GM21381 (cell line): ENCODE data around the gene YTHDF2.

ENCODE experiments used
- ATAC-seq: cut with Tn5 transposase; IDR thresholded peaks from one replicate; pipeline ENCODE4 v1.9.1; 2021; ENCODE audit warnings: mild to moderate bottlenecking, moderate library complexity; ENCODE audit not compliant: unreplicated experiment

YTHDF2 gene

DNA sequence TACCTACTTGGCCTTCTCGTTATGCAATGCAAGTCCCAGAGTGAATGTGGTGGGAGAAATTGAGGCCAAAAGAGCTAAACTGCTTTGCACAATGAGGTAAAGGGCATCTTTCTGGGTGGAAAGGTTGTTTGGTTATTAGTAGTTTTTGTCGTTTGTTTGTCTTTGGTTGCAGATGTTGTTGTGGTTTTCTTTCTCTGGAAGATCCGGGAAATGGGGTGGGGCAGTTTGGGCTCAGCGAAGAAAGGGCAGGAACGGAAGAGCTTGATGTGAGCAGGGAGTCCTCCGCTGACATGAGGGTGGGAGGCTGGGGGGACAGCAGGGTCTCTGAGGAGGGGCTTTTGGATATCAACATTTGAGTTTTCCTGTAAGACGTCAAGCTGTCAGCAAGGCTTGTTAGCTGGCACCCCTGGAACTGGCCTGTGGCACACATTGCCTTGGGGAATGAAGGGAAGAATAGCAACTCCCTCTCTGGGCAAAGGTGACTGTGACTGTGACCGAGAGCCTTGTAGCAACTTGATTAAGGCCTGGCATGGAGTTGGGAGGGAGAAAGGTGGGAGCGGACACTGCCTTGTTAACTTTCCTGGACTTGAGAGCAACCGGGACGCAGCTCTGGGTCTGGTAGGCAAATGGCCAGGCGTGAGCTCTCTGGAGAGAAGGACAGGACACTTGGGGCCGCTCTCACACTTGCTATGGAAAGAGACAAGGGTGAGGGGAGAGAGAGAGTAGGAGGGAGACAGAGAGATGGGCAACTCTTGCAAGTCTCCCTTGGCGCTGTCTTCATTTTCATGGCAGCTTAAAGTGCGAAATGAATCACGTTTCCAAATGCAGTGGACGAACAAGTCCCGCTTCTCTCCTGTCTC is 59.8 kb downstream of the YTHDF2 start:
- no peak for ATAC-seq

DNA sequence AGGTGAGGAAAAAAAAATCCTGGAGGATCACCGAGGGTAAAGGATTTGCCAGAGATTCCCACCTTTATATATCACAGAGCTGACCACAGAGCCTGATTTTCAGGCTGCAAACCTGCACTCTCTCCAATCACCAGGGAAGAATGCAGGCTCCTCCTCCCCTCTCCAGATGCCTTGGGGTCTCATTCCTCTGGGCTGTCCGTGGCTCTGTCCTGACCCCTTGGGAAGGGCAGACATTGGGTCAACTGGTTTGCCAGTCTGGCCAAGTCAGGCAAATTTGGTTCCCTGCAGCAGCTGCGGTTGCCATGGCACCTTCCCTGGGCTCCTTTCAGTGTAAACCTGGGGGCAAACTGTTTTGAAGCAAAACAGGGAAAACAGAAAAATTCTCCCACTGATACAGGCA is 63.6 kb downstream of the YTHDF2 start:
- ATAC-seq, result no peak

DNA sequence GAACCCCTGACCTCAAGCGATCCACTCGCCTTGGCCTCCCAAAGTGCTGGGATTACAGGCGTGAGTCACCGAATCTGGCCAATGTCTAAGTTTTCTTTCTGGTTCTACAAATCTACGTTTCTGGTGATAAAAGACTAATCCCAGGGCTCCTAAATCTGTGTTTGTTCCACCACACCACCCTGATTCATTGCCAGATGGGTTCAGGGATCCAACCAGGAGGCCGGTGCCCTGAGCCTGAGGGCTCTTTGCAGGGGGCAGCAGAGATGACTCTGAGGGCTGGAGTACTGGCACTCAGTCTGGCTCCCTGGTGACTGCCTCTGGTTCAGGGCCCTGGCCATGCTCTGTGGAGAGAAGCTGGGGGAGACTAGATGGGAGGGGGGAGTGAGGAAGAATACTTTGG is 64.7 kb downstream of the YTHDF2 start:
- no peak for ATAC-seq

DNA sequence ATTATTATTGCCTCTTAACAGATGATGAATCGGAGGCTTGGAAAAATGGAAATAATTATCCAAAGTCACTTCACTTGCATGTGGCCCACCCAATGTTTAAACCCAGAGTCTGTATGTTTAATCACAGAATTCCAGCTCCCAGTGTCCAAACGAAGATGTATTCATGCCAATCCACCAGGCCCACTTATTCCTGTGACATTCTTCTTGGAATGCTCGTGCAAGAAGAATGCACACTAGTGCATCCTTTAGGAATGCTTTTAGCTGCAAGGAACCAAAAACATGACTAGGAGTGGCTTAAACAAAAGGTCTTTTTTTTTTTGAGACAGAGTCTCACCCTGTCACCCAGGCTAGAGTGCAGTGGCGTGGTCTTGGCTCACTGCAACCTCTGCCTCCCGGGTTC is 66.3 kb downstream of the YTHDF2 start:
- no peak for ATAC-seq

DNA sequence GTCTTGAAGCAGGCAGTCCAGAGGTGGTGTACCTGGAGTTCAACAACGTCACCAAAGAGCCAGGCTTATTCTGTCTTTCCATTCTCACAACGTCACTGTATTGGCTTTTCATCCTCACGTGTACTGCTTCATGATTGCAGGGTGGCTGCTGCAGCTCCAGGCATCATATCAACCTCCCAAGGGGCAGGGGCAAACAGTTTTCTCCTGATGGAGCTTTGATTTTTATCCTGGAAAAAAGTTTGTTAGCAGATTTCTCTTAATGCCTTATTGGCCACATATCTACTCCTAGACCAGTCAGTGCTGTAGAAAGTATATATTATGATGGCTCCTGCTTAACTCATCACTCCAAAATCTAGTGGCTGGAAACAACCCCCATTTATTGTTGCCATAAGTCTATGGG is 66.9 kb downstream of the YTHDF2 start:
- ATAC-seq, result no peak

DNA sequence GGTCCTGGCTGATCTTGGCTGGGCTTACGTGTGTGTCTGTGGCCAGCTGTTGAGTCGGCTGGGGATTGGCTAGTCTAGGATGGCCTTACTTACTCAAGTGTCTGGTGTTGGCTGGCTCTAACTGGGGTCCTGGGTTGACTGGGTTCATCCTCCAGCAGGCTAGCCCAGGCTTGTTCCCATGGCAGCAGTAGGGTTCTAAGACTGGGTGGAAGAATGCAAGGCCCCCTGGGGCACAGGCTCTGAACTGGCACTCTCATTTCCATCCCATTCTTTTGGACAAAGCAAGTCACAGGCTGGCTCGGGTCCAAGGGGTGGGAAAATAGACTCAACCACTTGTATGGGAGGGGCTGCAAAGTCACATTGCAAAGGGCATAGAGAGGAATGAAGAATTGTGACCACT is 67.3 kb downstream of the YTHDF2 start:
- ATAC-seq, result no peak

DNA sequence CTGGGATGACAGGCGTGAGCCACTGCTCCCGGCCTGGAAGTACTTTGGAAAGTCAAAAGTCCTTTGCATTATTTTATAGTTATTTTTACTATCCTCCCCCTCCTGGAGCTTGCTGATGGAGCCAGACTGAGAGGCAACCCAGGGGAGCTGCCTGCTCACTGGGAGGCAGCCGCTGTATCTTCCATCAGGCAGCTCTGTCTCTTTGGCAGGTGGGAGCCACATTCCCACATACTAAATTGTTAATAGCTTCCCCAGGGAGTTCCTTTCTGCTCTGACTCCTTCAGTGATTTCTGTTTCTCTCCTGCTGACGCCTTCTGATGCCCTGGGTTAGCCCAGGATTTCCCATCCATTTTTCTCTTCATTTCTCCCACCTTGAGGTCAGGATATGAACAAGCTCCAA is 70.3 kb downstream of the YTHDF2 start:
- no peak for ATAC-seq

DNA sequence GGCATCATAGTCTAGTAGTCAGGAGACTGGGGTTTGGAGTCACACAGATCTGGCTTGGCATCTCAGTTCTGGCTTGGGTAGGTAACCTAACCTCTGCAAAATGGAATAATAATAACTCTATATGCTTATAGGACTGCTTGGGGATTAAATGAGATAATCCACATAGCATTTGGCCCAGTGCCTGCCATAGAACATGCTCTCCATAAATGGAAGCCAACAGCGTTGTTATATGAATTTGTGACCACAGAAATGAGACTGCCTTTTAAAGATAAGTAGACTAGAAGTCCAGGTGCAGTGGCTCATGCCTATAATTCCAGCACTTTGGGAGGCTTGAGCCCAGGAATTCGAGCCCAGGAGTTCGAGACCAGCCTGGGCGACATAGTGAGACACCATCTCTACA is 71.2 kb downstream of the YTHDF2 start:
- no peak for ATAC-seq

DNA sequence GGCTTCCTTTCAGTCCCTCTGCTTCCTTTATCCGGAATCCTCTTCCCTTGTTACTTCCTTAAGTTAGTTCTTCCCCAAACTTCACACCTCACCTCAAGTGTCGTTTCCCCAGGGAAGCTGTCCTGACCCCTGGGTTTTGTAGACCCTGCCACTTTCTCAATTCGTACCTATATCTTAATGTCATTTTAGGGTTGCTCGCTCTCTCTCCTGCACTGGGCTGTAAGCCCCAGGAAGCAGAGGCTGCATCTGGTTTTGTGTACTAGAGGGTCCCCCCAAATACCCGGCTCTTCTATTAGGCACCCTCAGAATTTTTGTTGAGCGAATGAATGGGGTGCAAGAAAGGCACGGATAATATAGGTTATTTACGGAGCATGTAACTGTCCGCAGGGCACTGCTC is 74.6 kb downstream of the YTHDF2 start:
- ATAC-seq, result no peak

DNA sequence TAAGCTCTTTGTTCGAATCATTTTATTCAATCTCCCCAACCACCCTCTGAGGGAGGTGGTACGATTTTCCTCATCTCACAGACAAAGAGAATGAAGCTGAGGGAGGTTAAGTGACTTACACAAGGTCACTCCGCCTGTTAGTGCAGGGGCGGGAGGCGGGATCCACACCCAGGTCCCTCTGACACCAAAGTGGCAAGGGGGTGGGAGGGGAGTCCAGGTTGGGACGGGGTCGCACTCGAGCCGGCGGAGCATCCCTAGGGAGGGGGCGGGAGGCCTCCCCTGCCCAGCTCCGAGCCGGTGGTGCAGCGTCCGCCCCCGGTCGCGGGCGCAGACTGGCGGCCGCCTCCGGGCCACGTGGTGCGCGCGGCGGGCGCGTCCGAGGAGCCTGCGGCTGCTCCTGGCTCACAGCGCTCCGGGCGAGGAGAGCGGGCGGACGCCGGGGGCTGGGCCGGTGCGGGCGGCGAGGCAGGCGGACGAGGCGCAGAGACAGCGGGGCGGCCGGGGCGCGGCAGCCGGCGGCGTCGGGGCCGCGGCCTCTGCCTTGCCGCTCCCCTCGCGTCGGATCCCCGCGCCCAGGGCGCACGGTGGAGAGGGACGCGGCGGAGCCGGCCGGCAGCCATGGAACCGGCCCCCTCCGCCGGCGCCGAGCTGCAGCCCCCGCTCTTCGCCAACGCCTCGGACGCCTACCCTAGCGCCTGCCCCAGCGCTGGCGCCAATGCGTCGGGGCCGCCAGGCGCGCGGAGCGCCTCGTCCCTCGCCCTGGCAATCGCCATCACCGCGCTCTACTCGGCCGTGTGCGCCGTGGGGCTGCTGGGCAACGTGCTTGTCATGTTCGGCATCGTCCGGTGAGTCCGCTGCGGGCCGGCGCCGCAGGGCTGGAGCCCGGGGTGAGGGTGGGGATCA is 75.3 kb downstream of the YTHDF2 start, which contains the start of gene OPRD1:
Gene OPRD1 (plus strand): TSS at position 405 of the 903 bp plus-strand sequence. CDS start 214 bp downstream, at position 619.
- no peak for ATAC-seq

DNA sequence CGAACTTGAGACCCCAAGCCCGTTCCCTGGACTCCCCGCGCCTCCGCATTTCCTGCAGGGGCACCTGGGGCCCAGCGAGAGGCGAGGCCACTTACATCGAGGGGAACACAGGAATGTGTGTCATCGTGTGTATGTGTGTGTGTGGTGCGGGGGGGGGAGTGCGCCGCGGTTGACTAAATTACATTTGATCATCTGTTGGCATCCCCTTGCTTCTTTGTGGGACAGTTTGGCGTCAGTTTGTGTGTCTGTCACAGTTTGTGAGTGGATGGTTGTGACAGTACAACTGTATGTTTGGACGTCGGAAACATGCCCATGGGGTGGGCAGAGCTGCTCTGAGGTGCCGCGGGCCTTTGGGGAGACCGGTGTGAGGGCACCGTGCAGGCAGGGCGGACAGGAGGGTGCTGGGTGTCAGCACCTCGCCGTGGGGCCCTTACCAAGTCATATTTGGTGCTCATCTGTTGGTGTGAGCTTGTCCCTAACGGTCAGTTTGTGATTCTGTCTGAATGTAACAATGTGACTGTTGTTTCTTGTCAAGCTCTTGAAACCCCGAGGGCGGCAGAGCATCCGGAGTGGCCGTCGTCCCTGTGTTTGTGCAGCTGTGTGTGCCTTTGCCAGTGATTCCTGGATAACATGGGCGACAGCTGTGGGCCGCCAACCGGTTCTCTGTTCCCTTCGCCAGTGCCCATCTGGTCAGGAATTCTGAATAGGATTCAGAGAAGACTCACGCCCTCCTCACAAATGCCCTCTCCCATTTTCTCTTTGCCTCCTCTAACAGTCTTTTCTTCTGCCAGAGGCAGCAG is 76.1 kb downstream of the YTHDF2 start:
- no peak for ATAC-seq

DNA sequence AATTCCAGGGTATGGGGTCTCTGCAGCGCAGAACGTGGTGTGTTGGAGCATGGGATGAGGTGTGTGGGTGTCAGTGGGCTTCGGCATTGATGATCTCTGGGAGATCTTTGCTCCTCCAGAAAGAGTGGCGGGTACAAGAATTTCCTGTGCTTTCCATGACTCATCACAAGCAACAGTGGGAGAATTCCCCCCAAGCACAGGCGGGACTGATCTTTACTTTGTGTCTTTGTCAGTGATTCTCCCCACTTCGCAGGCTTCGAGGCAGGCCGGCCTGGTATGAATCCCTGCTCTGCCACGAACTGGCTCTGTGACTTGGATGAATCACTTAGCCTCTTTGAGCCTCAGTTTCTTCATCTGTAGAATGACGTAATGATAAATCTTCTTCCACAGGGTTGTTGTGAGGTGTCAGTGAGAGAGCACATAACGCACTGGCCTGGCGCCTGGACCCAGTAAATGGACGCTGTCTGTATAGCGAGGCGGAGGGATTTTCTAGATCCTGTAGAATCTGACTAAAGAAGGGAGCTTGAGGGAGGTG is 77.3 kb downstream of the YTHDF2 start:
- no peak for ATAC-seq

DNA sequence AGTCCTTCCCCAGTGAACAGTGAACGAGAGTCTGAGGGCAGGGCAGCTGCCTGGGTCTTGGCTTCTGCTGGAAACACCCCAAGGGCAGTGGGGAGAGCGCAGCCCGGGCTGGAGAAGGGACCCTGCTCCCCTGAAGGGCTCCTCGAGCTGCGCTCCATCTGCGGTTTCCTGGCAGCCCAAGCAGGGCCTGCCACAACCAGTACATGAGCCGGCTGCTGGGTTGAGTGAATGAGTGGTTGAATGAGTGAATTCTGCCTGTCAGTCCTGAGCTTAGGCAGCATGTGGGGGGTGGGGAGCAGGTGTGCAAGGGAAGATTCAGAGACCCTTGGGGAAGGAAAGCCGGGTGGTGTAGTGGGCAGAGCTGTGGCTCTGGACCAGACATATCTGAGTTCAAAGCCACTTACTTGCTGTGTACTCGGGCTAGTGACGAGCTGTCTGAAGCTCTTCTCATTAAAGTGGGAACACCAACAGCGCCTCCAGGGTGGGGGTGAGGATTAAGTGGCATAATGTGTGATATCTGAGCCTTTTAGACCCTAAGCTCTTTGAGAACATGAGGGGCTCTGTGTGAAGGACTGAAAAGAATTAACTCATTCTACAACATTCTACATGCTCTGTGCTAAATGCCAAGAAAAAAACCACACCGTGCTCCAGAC is 78.9 kb downstream of the YTHDF2 start:
- ATAC-seq, result no peak

DNA sequence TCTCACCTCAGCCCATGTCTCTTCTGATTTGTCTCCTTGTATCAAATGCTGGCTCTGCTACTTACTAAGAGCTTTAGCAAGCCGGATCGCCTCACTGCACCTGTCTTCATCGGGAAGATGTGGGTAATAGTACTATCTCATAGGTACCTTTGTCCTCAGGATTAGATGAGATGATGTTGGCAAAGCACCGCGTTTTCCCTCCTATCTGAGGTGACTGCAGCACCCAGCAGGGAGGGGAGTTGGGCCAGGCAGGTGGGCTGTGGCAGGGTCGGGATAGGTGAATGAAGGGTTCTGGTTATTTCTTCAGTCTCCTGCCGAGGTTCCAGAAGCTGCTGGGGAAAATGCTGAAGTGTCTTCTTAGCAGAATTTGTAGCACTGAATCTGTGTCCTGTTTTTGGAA is 80.4 kb downstream of the YTHDF2 start:
- ATAC-seq, result no peak

DNA sequence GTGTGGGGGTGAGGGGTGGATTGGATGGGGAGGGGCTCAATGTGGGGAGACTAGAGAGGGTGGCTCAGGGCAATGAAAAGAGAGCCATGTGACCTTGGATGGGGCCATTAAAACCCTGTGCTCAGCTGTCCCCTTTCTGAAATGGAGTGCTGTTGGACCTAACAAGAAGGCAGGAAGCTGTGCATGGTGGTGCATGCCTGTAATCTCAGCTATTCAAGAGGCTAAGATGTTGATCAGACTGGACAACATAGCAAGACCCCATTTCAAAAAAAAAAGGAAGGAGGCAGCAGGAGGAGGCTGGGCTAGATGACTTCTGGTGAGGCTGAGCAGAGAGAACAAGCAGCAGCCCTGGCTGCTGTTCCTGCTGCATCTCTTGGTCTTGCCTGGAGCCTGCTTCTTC is 82.3 kb downstream of the YTHDF2 start:
- no peak for ATAC-seq
